HepG2 (cell line): ENCODE measurements around the gene ZNRF4. TPM values are rescaled to one million over a fixed set of nuclear protein-coding genes. Genes with fewer than 3 reads are reported as not detected.

Experiments used
- HMGA1 ChIP-seq: sonication (generic); formaldehyde crosslinking; conservative IDR thresholded peaks from 2 replicates; pipeline ENCODE4 v1.4.0; 2020; ENCODE audit warnings: missing genetic modification reagents
- IKZF4 ChIP-seq: sonication (generic); formaldehyde crosslinking; IDR thresholded peaks from 2 replicates; pipeline ENCODE4 v1.5.1; 2020; ENCODE audit warnings: borderline replicate concordance, mild to moderate bottlenecking, low read depth, missing genetic modification reagents; ENCODE audit errors: not compliant biosample characterization
- KAT2B ChIP-seq: fragments of 150-350 bp; IDR thresholded peaks from 2 replicates; pipeline ENCODE4 v1.6.1; 2014; ENCODE audit warnings: low read depth, low read length, borderline replicate concordance
- LBX2 ChIP-seq: sonication (generic); formaldehyde crosslinking; IDR thresholded peaks from 2 replicates; pipeline ENCODE4 v1.5.0; 2020; ENCODE audit warnings: missing genetic modification reagents, mild to moderate bottlenecking, borderline replicate concordance
- REXO4 ChIP-seq: sonication (generic); formaldehyde crosslinking; IDR thresholded peaks from 2 replicates; pipeline ENCODE4 v1.8.0; 2022; ENCODE audit warnings: missing genetic modification reagents, mild to moderate bottlenecking, borderline replicate concordance
- SKIL ChIP-seq: sonication (generic); formaldehyde crosslinking; IDR thresholded peaks from 2 replicates; pipeline ENCODE4 v1.8.0; 2022; ENCODE audit warnings: missing genetic modification reagents, mild to moderate bottlenecking, moderate library complexity, borderline replicate concordance
- STAT5B ChIP-seq: sonication (generic); formaldehyde crosslinking; IDR thresholded peaks from 2 replicates; pipeline ENCODE4 v1.4.0; 2020; ENCODE audit warnings: missing genetic modification reagents
- TFDP1 ChIP-seq: IDR thresholded peaks from 2 replicates; pipeline ENCODE4 v1.6.1; 2016; ENCODE audit warnings: missing compliant biosample characterization, missing genetic modification reagents, borderline replicate concordance
- ZBED4 ChIP-seq: sonication (generic); formaldehyde crosslinking; IDR thresholded peaks from 2 replicates; pipeline ENCODE4 v1.4.0; 2020; ENCODE audit warnings: missing genetic modification reagents, borderline replicate concordance
- ZNF180 ChIP-seq: sonication (generic); formaldehyde crosslinking; IDR thresholded peaks from 2 replicates; pipeline ENCODE4 v1.4.0; 2020; ENCODE audit warnings: low read depth, missing genetic modification reagents, borderline replicate concordance
- ZNF574 ChIP-seq: sonication (generic); formaldehyde crosslinking; IDR thresholded peaks from 2 replicates; pipeline ENCODE4 v1.4.0; 2020; ENCODE audit warnings: missing genetic modification reagents
- ZNF576 ChIP-seq: sonication (generic); formaldehyde crosslinking; IDR thresholded peaks from 2 replicates; pipeline ENCODE4 v1.4.0; 2020; ENCODE audit warnings: mild to moderate bottlenecking, missing genetic modification reagents
- ZNF580 ChIP-seq: IDR thresholded peaks from 2 replicates; pipeline ENCODE4 v1.6.1; 2016; ENCODE audit warnings: low read depth, borderline replicate concordance
- ZNF678 ChIP-seq: sonication (generic); formaldehyde crosslinking; IDR thresholded peaks from 2 replicates; pipeline ENCODE4 v1.4.0; 2020; ENCODE audit warnings: mild to moderate bottlenecking, missing genetic modification reagents
- polyA plus RNA-seq, 8 experiments: library from polyadenylated mRNA; depleted of rRNA in 3 of 8; stranded (reverse) in 7 of 8; unstranded in 1 of 8; fragments of >200 nt; fragmentation: Illumina TruSeq in 4 of 8; extraction: Trizol in 4 of 8; gene quantifications; 2 replicates each; pipeline versions ENCODE4 v1.2.1 to v1.2.3, GENCODE V29; 2011 to 2016; ENCODE audit warnings: low read depth in 4 of 8, missing spikeins in 1 of 8, mixed read lengths in 1 of 8; ENCODE audit not compliant: insufficient read depth in 1 of 8
- total RNA-seq, 5 experiments: library from RNA; depleted of rRNA; stranded (reverse); fragments of >200 nt; fragmentation: Illumina TruSeq; extraction: Trizol; gene quantifications; 2 replicates each; pipeline ENCODE4 v1.2.3, GENCODE V29; 2016; ENCODE audit warnings: low read depth in 1 of 5

ZNRF4 gene
- total and polyA plus RNA-seq, 2 of the 13 experiments (the other 11 are each of a cell fraction or from before 2014, with no cell fraction given) = not detected

- TF ChIP-seq ZBED4 (CRISPR knock-in tag) (no peak), ZNF678 (CRISPR knock-in tag) (no peak), KAT2B (no peak), HMGA1 (no peak), ZNF576 (CRISPR knock-in tag) (no peak), SKIL (CRISPR knock-in tag) (no peak), ZNF180 (no peak), REXO4 (no peak), STAT5B (CRISPR knock-in tag) (no peak), LBX2 (CRISPR knock-in tag) (no peak), TFDP1 (CRISPR knock-in tag) (no peak), ZNF574 (no peak), ZNF580 (CRISPR knock-in tag) (no peak), IKZF4 (CRISPR knock-in tag) (no peak)
- TF ChIP-seq, all 625 proteins: peak for 0
Observed at GRCh38 chr19:5424192-5424973, 30.8 kb upstream of the ZNRF4 start (continued).
